Measurements from ENCODE around the gene FRMD1. TPM values are rescaled to one million over a fixed set of nuclear protein-coding genes. Genes with fewer than 3 reads are reported as not detected.

Gene FRMD1
- polyA plus RNA-seq, 1 experiment, result not detected

GRCh38 chr6:168093071-168093505, 14.1 kb upstream of the FRMD1 start:
- peaks cover 54% of the 10 kb centered on the region for H3K9me3 ChIP-seq (ENCODE audit: control insufficient read depth, insufficient read depth, low read length)
- no peak overlapping the region for H3K4me3 ChIP-seq (ENCODE audit: low read depth, low read length)
- CTCF ChIA-PET, result no interaction called here
- no peak for TF ChIP-seq CTCF (IDR thresholded peaks at IDR 0.05; ENCODE audit: low read depth, low read length)
- no peak for DNase-seq (ENCODE audit: low read depth, low spot score)
- POLR2A ChIA-PET, result no interaction called here
- H3K27me3 ChIP-seq (ENCODE audit: control insufficient read depth, insufficient read depth, low read length), result no peaks in the 10 kb centered on the region
- no peak overlapping the region for H3K27ac ChIP-seq (ENCODE audit: low read depth, low read length)

- Histone ChIP-seq H3K9me3 (ENCODE audit: control insufficient read depth, insufficient read depth, low read length) (peaks cover 52% of the 10 kb centered on the region), H3K4me3 (ENCODE audit: low read depth, low read length) (no peak overlapping the region), H3K27ac (ENCODE audit: low read depth, low read length) (no peak overlapping the region), H3K27me3 (ENCODE audit: control insufficient read depth, insufficient read depth, low read length) (no peaks in the 10 kb centered on the region)
- POLR2A ChIA-PET, result no interaction called here
- DNase-seq (ENCODE audit: low read depth, low spot score), result no peak
- CTCF ChIA-PET, result no interaction called here
- no peak for TF ChIP-seq CTCF (IDR thresholded peaks at IDR 0.05; ENCODE audit: low read depth, low read length)
Observed at GRCh38 chr6:168092541-168092940, 13.5 kb upstream of the FRMD1 start.

DNA sequence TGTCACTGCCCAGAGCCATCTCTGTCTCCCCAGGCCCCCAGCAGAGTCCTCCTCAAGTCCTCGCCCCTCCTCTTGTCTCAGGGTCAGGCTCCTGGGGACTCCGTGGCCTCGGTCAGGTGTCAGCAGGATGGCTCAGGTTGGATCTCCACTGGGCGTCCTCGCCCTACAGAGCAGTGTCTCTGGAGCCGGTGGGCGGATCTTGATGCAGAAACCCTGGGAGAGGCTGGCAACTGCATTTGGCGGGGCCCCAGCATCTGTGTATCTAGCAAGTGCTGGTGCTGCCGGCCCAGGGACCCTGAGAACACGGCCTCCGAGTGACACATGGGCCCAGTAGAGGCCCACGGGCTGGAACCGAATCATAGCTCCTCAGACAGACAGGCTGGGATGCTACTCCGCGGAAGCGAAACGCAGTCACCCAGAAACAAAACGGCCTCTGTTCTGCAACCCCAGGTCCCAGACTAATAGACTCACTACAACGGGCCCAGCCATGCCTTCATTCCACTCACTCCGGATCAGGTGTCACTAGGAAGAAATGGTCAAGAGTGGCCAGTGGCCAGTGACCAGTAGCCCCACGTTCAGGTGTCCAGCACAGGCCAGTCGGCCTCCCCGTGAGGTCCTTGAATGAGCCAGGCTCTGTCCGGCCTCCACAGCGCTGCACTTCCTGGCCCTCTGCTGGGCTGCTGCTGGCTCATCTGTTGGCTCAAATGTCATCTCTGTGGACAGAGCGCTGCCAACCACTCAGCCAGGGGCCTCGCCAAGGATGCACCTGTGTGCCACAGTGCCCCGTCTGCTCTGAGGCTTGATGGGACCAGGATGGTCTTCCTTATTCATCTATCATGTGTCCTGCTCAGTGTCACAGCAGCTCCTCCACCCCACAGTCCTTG, 12.6 kb upstream of the FRMD1 start:
- POLR2A ChIA-PET, result no interaction called here
- CTCF ChIA-PET, result no interaction called here
- TF ChIP-seq CTCF (IDR thresholded peaks at IDR 0.05; ENCODE audit: low read depth, low read length), result no peak

GRCh38 chr6:168090706-168091105, 11.7 kb upstream of the FRMD1 start:
- DNase-seq (ENCODE audit: low read depth, low spot score), result no peak
- H3K27me3 ChIP-seq (ENCODE audit: control insufficient read depth, insufficient read depth, low read length), result no peaks in the 10 kb centered on the region
- no peak overlapping the region for H3K27ac ChIP-seq (ENCODE audit: low read depth, low read length)
- H3K4me3 ChIP-seq (ENCODE audit: low read depth, low read length), result no peak overlapping the region
- CTCF ChIA-PET, result no interaction called here
- H3K9me3 ChIP-seq (ENCODE audit: control insufficient read depth, insufficient read depth, low read length), result peaks cover 42% of the 10 kb centered on the region
- no peak for TF ChIP-seq CTCF (IDR thresholded peaks at IDR 0.05; ENCODE audit: low read depth, low read length)
- POLR2A ChIA-PET, result no interaction called here

More for the DNA sequence above, 12.6 kb upstream of the FRMD1 start:
- H3K4me3 ChIP-seq (ENCODE audit: low read depth, low read length), result no peak overlapping the region
- DNase-seq (ENCODE audit: low read depth, low spot score), result no peak
- no peak overlapping the region for H3K27ac ChIP-seq (ENCODE audit: low read depth, low read length)
- peaks cover 48% of the 10 kb centered on the region for H3K9me3 ChIP-seq (ENCODE audit: control insufficient read depth, insufficient read depth, low read length)
- H3K27me3 ChIP-seq (ENCODE audit: control insufficient read depth, insufficient read depth, low read length), result no peaks in the 10 kb centered on the region

DNA sequence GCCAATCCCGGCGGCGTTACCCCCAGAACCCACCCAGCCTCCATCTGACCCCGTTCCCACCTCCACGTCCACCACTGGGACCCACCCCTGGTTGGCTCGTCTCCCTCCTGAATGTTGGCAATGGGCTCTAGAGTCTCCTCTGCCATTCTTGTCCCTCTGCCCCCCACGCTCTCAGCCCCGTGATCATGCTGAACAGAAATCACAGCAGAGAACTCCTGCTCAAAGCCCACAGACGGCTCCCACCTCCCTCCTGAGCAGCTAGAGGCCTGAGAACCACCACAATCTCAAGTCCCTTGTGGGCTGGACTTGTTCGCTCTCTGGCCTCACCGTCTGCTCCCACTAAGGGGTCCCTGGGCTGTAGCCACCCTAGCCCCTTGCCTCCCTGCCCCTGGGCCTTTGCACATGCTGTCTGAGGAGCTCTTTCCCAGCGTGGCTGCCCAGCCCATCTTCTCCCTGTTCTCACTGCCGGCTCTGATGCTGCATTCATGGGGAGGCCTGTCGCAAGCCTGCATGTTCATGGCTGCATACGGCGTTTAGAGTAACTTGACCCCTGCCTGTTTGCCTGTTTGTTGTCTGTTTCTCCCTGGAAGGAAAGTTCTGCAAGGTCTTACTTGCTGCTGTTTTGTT, 11.2 kb upstream of the FRMD1 start:
- TF ChIP-seq CTCF (IDR thresholded peaks at IDR 0.05; ENCODE audit: low read depth, low read length), result no peak
- no peak overlapping the region for H3K27ac ChIP-seq (ENCODE audit: low read depth, low read length)
- ChIA-PET CTCF (no interaction called here), POLR2A (interaction anchor here (0.5 kb wide), 1 partner anchor 1364 kb away, joined by 3 read pairs; no protein-coding TSS in a partner anchor)
- H3K4me3 ChIP-seq (ENCODE audit: low read depth, low read length), result no peak overlapping the region
- DNase-seq (ENCODE audit: low read depth, low spot score), result no peak
- H3K27me3 ChIP-seq (ENCODE audit: control insufficient read depth, insufficient read depth, low read length), result no peaks in the 10 kb centered on the region
- peaks cover 42% of the 10 kb centered on the region for H3K9me3 ChIP-seq (ENCODE audit: control insufficient read depth, insufficient read depth, low read length)

Measured in AG04450 (cell line).